Measurements from ENCODE around the gene SVBP.
A peak's percentile ranks its signal among the peaks of the same experiment; 100 is the strongest.
"Not testable (repeated sequence)": the region's sequence is repeated elsewhere in the genome, so short reads cannot be mapped to it uniquely, and the experiment has no call there.

SVBP gene

GRCh38 chr1:42841440-42842147 lies 24.4 kb upstream of the SVBP start:
- no peak for DNase-seq (ENCODE audit: low read depth in 2 of 2)

GRCh38 chr1:42841010-42841409 lies 23.8 kb upstream of the SVBP start:
- no peak for DNase-seq (ENCODE audit: low read depth in 2 of 2)

GRCh38 chr1:42838482-42839190 lies 21.4 kb upstream of the SVBP start:
- DNase-seq (ENCODE audit: low read depth in 2 of 2) = no peak

- no peak for DNase-seq (ENCODE audit: low read depth in 2 of 2)
Observed at GRCh38 chr1:42837709-42838108, 20.5 kb upstream of the SVBP start.

- no peak for DNase-seq (ENCODE audit: low read depth in 2 of 2)
Observed at GRCh38 chr1:42835422-42835821, 18.2 kb upstream of the SVBP start.

GRCh38 chr1:42834803-42835202 lies 17.6 kb upstream of the SVBP start:
- DNase-seq (ENCODE audit: low read depth in 2 of 2) = no peak

GRCh38 chr1:42833981-42834380 lies 16.8 kb upstream of the SVBP start:
- no peak for DNase-seq (ENCODE audit: low read depth in 2 of 2)

GRCh38 chr1:42832641-42833240 lies 15.5 kb upstream of the SVBP start:
- no peak for DNase-seq (ENCODE audit: low read depth in 2 of 2)

- DNase-seq (ENCODE audit: low read depth in 2 of 2) = no peak
Observed at GRCh38 chr1:42831273-42831672, 14.1 kb upstream of the SVBP start.

GRCh38 chr1:42830631-42831030 lies 13.4 kb upstream of the SVBP start:
- no peak for DNase-seq (ENCODE audit: low read depth in 2 of 2)

- no peak for DNase-seq (ENCODE audit: low read depth in 2 of 2)
Observed at GRCh38 chr1:42825036-42825851, 8.0 kb upstream of the SVBP start.

GRCh38 chr1:42824481-42825035 lies 7.4 kb upstream of the SVBP start:
- no peak for DNase-seq (ENCODE audit: low read depth in 2 of 2)

- peak; percentile 81 to 87 for DNase-seq (ENCODE audit: low read depth in 2 of 2)
Observed at GRCh38 chr1:42822800-42823392, 5.7 kb upstream of the SVBP start.

GRCh38 chr1:42821690-42822089 lies 4.5 kb upstream of the SVBP start:
- no peak for DNase-seq (ENCODE audit: low read depth in 2 of 2)

- no peak for DNase-seq (ENCODE audit: low read depth in 2 of 2)
Observed at GRCh38 chr1:42820813-42821212, 3.6 kb upstream of the SVBP start.

- DNase-seq (ENCODE audit: low read depth in 2 of 2) = no peak
Observed at GRCh38 chr1:42817976-42818375, 779 bp upstream of the SVBP start.

- DNase-seq (ENCODE audit: low read depth in 2 of 2) = no peak
Observed at GRCh38 chr1:42817440-42817767, 207 bp upstream of the SVBP start.

- no peak for DNase-seq (ENCODE audit: low read depth in 2 of 2)
Observed at GRCh38 chr1:42815941-42816584, 1.1 kb downstream of the SVBP start.

- DNase-seq (ENCODE audit: low read depth in 2 of 2) = not testable (repeated sequence)
Observed at GRCh38 chr1:42814815-42815214, 2.4 kb downstream of the SVBP start.

GRCh38 chr1:42807056-42807668 lies 10.0 kb downstream of the SVBP start:
- DNase-seq (ENCODE audit: low read depth in 2 of 2) = no peak

- DNase-seq (ENCODE audit: low read depth in 2 of 2) = no peak
Observed at GRCh38 chr1:42806593-42806992, 10.6 kb downstream of the SVBP start.

Data from fibroblast of skin of left biceps (primary cell).